HEK293T (cell line): Measurements from ENCODE around the gene TCP11.

Experiments
- ARNT ChIP-seq: fragments of 450-650 bp; IDR thresholded peaks from 2 replicates; pipeline ENCODE4 v1.6.1; 2017; ENCODE audit warnings: mild to moderate bottlenecking
- BHLHE40 ChIP-seq: fragments of 450-650 bp; IDR thresholded peaks from 2 replicates; pipeline ENCODE4 v1.6.1; 2016; ENCODE audit warnings: mild to moderate bottlenecking, moderate library complexity, borderline replicate concordance
- CTBP1 ChIP-seq: fragments of 450-650 bp; IDR thresholded peaks from 2 replicates; pipeline ENCODE4 v1.6.1; 2016; ENCODE audit warnings: borderline replicate concordance
- ELF4 ChIP-seq: fragments of 450-650 bp; IDR thresholded peaks from 2 replicates; pipeline ENCODE4 v1.6.1; 2017; ENCODE audit warnings: antibody characterized with exemption
- FOXK2 ChIP-seq: fragments of 450-650 bp; IDR thresholded peaks from 2 replicates; pipeline ENCODE4 v1.6.1; 2016; ENCODE audit warnings: mild to moderate bottlenecking
- FOXM1 ChIP-seq: fragments of 450-650 bp; IDR thresholded peaks from 2 replicates; pipeline ENCODE4 v1.6.1; 2017; ENCODE audit warnings: mild to moderate bottlenecking, borderline replicate concordance
- HDGF ChIP-seq: fragments of 450-650 bp; IDR thresholded peaks from 2 replicates; pipeline ENCODE4 v1.6.1; 2017; ENCODE audit warnings: antibody characterized with exemption, borderline replicate concordance
- L3MBTL2 ChIP-seq: fragments of 450-650 bp; conservative IDR thresholded peaks from 2 replicates; pipeline ENCODE4 v1.6.1; 2016; ENCODE audit warnings: mild to moderate bottlenecking
- NFRKB ChIP-seq: fragments of 450-650 bp; IDR thresholded peaks from 2 replicates; pipeline ENCODE4 v1.6.1; 2016; ENCODE audit warnings: mild to moderate bottlenecking, moderate library complexity
- PKNOX1 ChIP-seq: fragments of 450-650 bp; IDR thresholded peaks from 2 replicates; pipeline ENCODE4 v1.6.1; 2016
- SP1 ChIP-seq: fragments of 450-650 bp; IDR thresholded peaks from 2 replicates; pipeline ENCODE4 v1.6.1; 2017
- SUZ12 ChIP-seq: fragments of 450-650 bp; IDR thresholded peaks from 2 replicates; pipeline ENCODE4 v1.6.1; 2016; ENCODE audit warnings: mild to moderate bottlenecking
- ZNF384 ChIP-seq: fragments of 450-650 bp; IDR thresholded peaks from 2 replicates; pipeline ENCODE4 v1.6.1; 2016

GRCh38 chr6:35154262-35154661, 13.1 kb upstream of the TCP11 start:
- no peak for TF ChIP-seq FOXK2
- no peak for TF ChIP-seq L3MBTL2
- TF ChIP-seq ARNT: no peak
- TF ChIP-seq PKNOX1: no peak
- no peak for TF ChIP-seq SP1
- no peak for TF ChIP-seq SUZ12
- no peak for TF ChIP-seq ELF4
- no peak for TF ChIP-seq NFRKB
- TF ChIP-seq ZNF384: no peak
- no peak for TF ChIP-seq HDGF
- no peak for TF ChIP-seq CTBP1
- no peak for TF ChIP-seq FOXM1
- no peak for TF ChIP-seq BHLHE40
